ENCODE results near the gene TMEM145.

GRCh38 chr19:42293540-42293939 is 19.6 kb upstream of the TMEM145 start:
- no peak for TF ChIP-seq CHD4 (IDR thresholded peaks at IDR 0.05)
- no peak for TF ChIP-seq POLR2A (IDR thresholded peaks at IDR 0.05; ENCODE audit: low read depth, low read length)
- TF ChIP-seq CTCF (IDR thresholded peaks at IDR 0.05 in 2 of 3, conservative IDR thresholded peaks at IDR 0.05 in 1 of 3; ENCODE audit: control insufficient read depth in 2 of 3, extremely low read depth in 1 of 3, insufficient read depth in 1 of 3, low read depth in 3 of 3, low read length in 3 of 3): no peak
- TF ChIP-seq NR2C2 (IDR thresholded peaks at IDR 0.05; ENCODE audit: borderline replicate concordance, control insufficient read depth, insufficient read length, low read depth): no peak
- TF ChIP-seq CREB1 (IDR thresholded peaks at IDR 0.05; ENCODE audit: low read depth): no peak
- no peak for TF ChIP-seq YY1 (IDR thresholded peaks at IDR 0.05; ENCODE audit: low read depth, low read length)
- no peak for TF ChIP-seq ASH2L (IDR thresholded peaks at IDR 0.05; ENCODE audit: borderline replicate concordance, low read depth)
- no peak for TF ChIP-seq TCF7 (IDR thresholded peaks at IDR 0.05; ENCODE audit: borderline replicate concordance)
- no peak for TF ChIP-seq GABPA (IDR thresholded peaks at IDR 0.05; ENCODE audit: low read depth)
- no peak for TF ChIP-seq SIX5 (IDR thresholded peaks at IDR 0.05; ENCODE audit: low read depth, low read length, severe bottlenecking)
- no peak for TF ChIP-seq EED (IDR thresholded peaks at IDR 0.05; ENCODE audit: low read depth)

Data from GM12878 (cell line).